NAMALWA (cell line): ENCODE results near the gene MTX3.
A peak's percentile ranks its signal among the peaks of the same experiment; 100 is the strongest.

Experiments used
- DNase-seq: peaks from one replicate; pipeline ENCODE4 v3.0.0-alpha.2; 2015; ENCODE audit warnings: low spot score

Gene MTX3

GRCh38 chr5:79983618-79984017 lies 7.4 kb downstream of the MTX3 start:
- no peak for DNase-seq

DNA sequence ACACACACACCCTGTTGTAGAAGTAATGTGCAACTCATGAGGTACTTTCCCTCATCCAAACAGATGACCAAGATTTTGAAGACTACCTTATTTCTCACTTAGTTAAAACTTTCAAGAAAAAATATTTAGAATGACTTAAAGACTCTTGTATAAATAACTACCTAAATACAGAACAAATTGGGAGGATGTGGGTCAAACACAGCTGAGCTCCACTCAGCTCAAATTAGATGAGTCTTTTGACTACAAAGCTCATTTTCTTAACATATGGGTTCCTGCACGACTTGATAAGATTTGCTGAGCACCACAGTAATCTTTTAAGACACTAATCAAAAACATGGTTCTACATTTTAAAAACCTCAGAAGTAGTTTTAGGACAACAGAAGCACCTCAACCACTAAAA lies 8.9 kb downstream of the MTX3 start:
- DNase-seq, result no peak

GRCh38 chr5:79976759-79977515 lies 14.1 kb downstream of the MTX3 start:
- no peak for DNase-seq

GRCh38 chr5:79975422-79975821 lies 15.6 kb downstream of the MTX3 start:
- DNase-seq, result no peak

GRCh38 chr5:79974886-79975285 lies 16.2 kb downstream of the MTX3 start:
- DNase-seq, result no peak

- no peak for DNase-seq
Measured at GRCh38 chr5:79973996-79974395, 17.1 kb downstream of the MTX3 start.

GRCh38 chr5:79973511-79973910 lies 17.6 kb downstream of the MTX3 start:
- DNase-seq, result no peak

DNA sequence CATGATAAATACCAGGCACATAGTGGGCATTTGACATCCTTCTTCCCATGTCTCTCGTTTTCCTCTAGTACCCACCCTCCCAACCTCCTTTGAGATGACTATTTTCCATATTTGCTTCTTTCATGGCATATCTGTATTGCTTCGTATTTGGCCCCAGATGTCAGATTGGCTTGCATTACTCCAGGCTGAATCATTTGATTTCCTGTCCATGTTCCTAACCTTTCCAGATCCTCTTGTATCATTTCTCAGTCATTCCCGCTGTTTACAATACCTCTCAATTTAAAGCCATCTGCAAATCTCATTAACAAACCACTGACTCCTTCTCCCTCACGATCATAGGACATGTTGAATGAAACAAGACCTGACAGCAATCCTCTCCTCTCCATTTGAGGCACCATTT lies 19.9 kb downstream of the MTX3 start:
- no peak for DNase-seq

- DNase-seq, result no peak
Measured at GRCh38 chr5:79966448-79966847, 24.6 kb downstream of the MTX3 start.

DNA sequence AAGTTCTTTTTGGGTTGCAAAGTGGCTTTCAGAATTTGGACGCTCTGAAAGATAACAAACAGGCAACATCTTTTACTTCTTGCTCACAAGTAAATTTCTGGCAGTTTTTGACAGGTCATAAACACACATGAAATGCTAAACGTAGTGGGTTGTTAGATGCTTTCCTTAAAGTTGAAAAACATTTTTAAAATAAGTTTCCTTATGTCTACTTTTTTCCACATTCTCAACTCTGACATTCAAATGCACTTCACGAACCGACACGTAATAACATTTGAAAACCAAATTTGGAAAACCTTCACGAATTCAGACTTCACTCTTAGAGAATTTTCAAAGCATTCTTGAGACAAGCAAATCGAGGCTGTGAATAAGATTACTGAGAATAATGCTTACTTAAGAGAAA lies 26.9 kb downstream of the MTX3 start:
- DNase-seq, result no peak

GRCh38 chr5:79963261-79964061 lies 27.6 kb downstream of the MTX3 start:
- no peak for DNase-seq

DNA sequence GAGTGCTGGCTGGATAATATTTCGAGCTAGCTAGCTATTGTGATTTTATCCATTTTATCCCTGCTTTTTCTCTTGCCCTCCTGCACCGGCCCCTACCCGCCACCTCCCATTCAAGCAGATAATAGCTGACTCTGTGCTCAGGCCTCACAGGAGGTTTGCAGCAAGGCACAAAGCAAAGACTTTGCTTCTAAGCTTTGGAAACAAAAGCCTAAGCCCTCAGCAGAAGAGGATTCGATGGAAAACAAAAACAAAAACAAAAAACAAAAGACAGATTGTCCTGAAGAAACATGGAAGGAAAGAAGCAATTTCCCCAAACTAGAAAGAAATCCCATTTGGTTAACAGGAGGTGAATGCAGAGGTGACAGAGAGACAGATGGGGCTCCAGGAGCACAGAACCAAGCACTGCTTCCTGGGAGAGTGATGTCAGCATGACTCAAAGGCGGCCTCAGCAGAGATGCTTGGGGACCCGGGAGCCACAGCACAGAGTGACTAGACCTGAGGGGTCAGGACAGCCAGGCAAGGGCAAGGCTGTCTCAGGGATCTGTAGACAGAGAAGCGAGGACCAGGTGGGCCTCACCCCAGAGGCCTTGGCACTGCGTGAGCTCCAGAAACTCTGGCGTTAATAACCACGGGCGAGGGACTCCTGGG lies 28.4 kb downstream of the MTX3 start:
- no peak for DNase-seq

GRCh38 chr5:79961716-79962574 lies 29.1 kb downstream of the MTX3 start:
- no peak for DNase-seq

GRCh38 chr5:79959407-79959806 lies 31.7 kb downstream of the MTX3 start:
- peak; percentile 55 for DNase-seq

DNA sequence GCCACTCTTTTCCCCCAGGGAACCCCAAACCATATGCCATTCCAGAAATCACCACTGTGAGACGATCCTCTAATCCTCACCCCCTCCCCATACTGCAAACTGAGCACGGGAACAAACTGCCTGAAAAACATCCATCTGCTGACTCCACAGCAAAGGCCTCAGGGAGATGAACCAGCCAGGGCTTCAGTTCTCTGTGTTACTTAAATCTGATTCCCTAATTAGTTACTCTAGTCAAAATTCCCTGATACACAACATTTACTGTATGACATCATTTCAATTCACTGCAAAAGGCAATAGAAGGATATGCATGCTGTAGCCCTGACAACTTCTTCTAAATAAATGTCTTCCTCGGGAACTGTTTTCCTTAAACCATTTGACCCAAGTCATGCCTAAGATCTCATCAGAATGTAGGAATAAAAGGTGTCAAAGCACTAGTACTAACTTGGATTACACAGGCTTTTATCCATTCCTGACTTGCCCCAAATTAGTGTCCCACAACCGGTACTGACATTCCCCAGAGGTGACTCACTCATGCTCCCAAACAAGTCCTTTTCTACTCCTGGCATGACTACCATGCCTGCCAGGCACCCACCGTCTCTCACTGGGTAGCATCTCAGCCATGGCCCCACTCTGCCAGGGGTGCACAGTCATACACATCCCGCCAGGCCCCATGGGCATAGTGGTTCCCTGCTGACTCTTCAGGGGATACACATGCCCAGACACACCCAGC lies 35.0 kb downstream of the MTX3 start:
- no peak for DNase-seq

DNA sequence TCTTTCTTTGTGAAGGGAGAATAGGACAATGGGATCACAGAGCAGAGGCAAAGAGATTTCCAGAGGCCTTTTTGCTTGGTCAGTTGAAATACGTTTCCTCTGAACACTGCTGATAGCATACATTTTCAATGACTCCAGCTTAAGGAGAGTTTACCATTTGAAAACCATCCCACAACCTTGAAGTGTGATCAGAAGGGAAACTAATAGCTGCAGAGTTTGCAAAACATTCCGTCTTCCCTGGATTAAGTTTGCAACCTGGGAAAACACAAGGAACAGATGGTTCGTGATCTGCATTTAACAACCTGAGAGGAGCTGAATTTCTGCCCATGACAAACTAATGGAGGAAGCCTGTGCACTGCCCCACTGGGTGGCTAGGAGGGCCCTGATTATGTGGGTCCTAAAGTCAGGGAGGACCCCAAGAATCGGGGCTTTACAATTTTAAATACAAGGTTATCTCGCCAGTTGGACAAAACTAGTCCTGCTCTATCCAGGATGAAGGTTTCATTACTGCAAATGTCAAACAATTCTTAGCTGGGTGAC lies 35.6 kb downstream of the MTX3 start:
- DNase-seq, result no peak

DNA sequence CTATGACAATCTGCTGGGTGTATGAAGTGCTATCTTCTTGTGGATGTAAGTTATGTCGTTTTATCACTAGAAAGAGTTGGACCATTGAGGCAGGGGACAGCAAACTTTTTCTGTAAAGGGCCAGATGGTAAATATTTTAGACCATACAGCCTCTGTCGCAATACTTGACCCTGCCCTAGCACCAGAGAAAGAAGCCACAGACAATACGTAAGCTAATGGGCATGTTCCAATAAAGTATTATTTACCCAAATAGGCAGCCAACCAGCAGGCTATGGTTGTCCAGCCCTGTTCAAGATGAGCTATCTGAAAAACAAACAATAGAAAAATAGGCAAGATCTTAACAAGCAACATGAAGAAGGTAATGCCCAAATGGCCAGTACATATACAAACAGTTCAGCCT lies 36.4 kb downstream of the MTX3 start:
- no peak for DNase-seq

DNA sequence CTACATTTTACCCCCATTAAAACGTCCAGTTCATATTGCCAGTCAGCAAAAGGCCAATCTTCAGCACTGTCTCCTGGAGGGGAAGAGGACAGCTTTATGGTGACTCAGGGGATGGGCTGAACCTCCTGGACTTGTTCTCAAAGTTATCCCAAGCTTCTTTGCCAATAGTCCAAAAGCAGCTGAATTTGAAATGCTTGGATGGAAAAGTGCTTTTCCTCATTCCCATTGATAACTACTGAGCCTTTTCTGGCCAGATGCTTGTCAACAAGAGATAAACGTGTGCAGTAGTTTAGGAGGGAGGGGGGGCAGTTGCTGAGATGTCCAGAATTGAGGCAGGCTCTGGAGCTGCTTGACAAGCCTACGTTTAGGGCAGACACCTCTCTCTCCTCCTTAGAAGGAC lies 43.5 kb downstream of the MTX3 start:
- no peak for DNase-seq

- DNase-seq, result no peak
Measured at GRCh38 chr5:79938468-79938867, 52.6 kb downstream of the MTX3 start.

- no peak for DNase-seq
Measured at GRCh38 chr5:79936646-79937216, 54.3 kb downstream of the MTX3 start.
